Mesothelial cell of epicardium (in vitro differentiated cells): ENCODE results near the gene MYH11. TPM values are rescaled to one million over a fixed set of nuclear protein-coding genes. Genes with fewer than 3 reads are reported as not detected.
"Not testable (repeated sequence)": the region's sequence is repeated elsewhere in the genome, so short reads cannot be mapped to it uniquely, and the experiment has no call there.

ENCODE experiments used
- DNase-seq, 2 experiments: peaks; one replicate each; pipeline ENCODE4 v3.0.0; 2021; ENCODE audit warnings: low spot score in 2 of 2; ENCODE audit not compliant: unreplicated experiment in 2 of 2
- H3K27ac Mint-ChIP-seq: 2 replicates; pipeline ENCODE4 v1.8.0; 2021; ENCODE audit warnings: mixed read lengths
- H3K27me3 Mint-ChIP-seq: 2 replicates; pipeline ENCODE4 v1.8.0; 2021; ENCODE audit warnings: low read depth, mixed read lengths
- H3K36me3 Mint-ChIP-seq: 2 replicates; pipeline ENCODE4 v1.8.0; 2021; ENCODE audit warnings: mixed read lengths
- H3K4me1 Mint-ChIP-seq: 2 replicates; pipeline ENCODE4 v1.8.0; 2021; ENCODE audit warnings: mixed read lengths
- H3K4me3 Mint-ChIP-seq: 2 replicates; pipeline ENCODE4 v1.8.0; 2021; ENCODE audit warnings: mild to moderate bottlenecking, moderate library complexity, mixed read lengths
- H3K9me3 Mint-ChIP-seq: 2 replicates; pipeline ENCODE4 v1.8.0; 2021; ENCODE audit warnings: mixed read lengths
- CTCF ChIP-seq: fragments of 200-600 bp; sonication (generic); IDR thresholded peaks from one replicate; pipeline ENCODE4 v1.5.0; 2021; ENCODE audit warnings: antibody characterized with exemption; ENCODE audit not compliant: unreplicated experiment
- total RNA-seq: library from RNA; stranded (reverse); gene quantifications from 3 replicates; pipeline ENCODE4 v1.2.1, GENCODE V29; 2021

The MYH11 gene
- total RNA-seq, 1 donor from 2014 or later: 0.58 TPM

GRCh38 chr16:15847611-15848175, 9.1 kb downstream of the MYH11 start:
- Mint-ChIP-seq H3K27ac (no peak overlapping the region), H3K4me1 (peaks cover 5% of the 10 kb centered on the region), H3K4me3 (no peak overlapping the region), H3K9me3 (no peaks in the 10 kb centered on the region), H3K27me3 (peaks cover 33% of the 10 kb centered on the region), H3K36me3 (no peaks in the 10 kb centered on the region)
- DNase-seq: no peak
- no peak for TF ChIP-seq CTCF

- Mint-ChIP-seq H3K27me3 (peaks cover 29% of the 10 kb centered on the region), H3K9me3 (no peaks in the 10 kb centered on the region), H3K4me3 (no peak overlapping the region), H3K27ac (no peak overlapping the region), H3K36me3 (no peaks in the 10 kb centered on the region), H3K4me1 (peaks cover 5% of the 10 kb centered on the region)
- TF ChIP-seq CTCF: no peak
- DNase-seq: no peak
Measured at GRCh38 chr16:15846510-15846909, 10.3 kb downstream of the MYH11 start.

- no peak overlapping the region for H3K27ac Mint-ChIP-seq
- DNase-seq: no peak
- H3K27me3 Mint-ChIP-seq: peaks cover 27% of the 10 kb centered on the region
- H3K36me3 Mint-ChIP-seq: no peaks in the 10 kb centered on the region
- peaks cover 5% of the 10 kb centered on the region for H3K4me1 Mint-ChIP-seq
- no peaks in the 10 kb centered on the region for H3K9me3 Mint-ChIP-seq
- no peak for TF ChIP-seq CTCF
- H3K4me3 Mint-ChIP-seq: no peak overlapping the region
Measured at GRCh38 chr16:15843635-15844279, 13.1 kb downstream of the MYH11 start.

- not testable (repeated sequence) for DNase-seq, H3K36me3 Mint-ChIP-seq, H3K9me3 Mint-ChIP-seq, H3K4me3 Mint-ChIP-seq, H3K4me1 Mint-ChIP-seq, H3K27ac Mint-ChIP-seq
- peaks cover 23% of the 10 kb centered on the region for H3K27me3 Mint-ChIP-seq
Measured at GRCh38 chr16:15839204-15839603, 17.6 kb downstream of the MYH11 start.

- Mint-ChIP-seq H3K9me3 (no peaks in the 10 kb centered on the region), H3K36me3 (no peaks in the 10 kb centered on the region), H3K27me3 (peaks cover 26% of the 10 kb centered on the region), H3K4me1 (no peaks in the 10 kb centered on the region), H3K27ac (no peak overlapping the region), H3K4me3 (no peak overlapping the region)
- DNase-seq: no peak
- TF ChIP-seq CTCF: no peak
Measured at GRCh38 chr16:15837761-15838160, 19.1 kb downstream of the MYH11 start.

- TF ChIP-seq CTCF: no peak
- no peak for DNase-seq
- no peak overlapping the region for H3K4me3 Mint-ChIP-seq
- H3K4me1 Mint-ChIP-seq: no peaks in the 10 kb centered on the region
- H3K27ac Mint-ChIP-seq: no peak overlapping the region
- H3K9me3 Mint-ChIP-seq: no peaks in the 10 kb centered on the region
- H3K36me3 Mint-ChIP-seq: no peaks in the 10 kb centered on the region
- H3K27me3 Mint-ChIP-seq: peaks cover 29% of the 10 kb centered on the region
Measured at GRCh38 chr16:15836965-15837611, 19.7 kb downstream of the MYH11 start.
